Esophagus (tissue), 2 donors: ENCODE measurements around the gene CAV2. TPM values are rescaled to one million over a fixed set of nuclear protein-coding genes. Genes with fewer than 3 reads are reported as not detected.

Experiments used
- H3K27ac ChIP-seq, 2 donors: one replicate each; pipeline ENCODE4 v1.5.1; 2013; ENCODE audit warnings: low read depth in 2 of 2, mild to moderate bottlenecking in 2 of 2, inconsistent platforms in 1 of 2, low read length in 1 of 2, moderate library complexity in 1 of 2
- H3K27me3 ChIP-seq, 2 donors: one replicate each; pipeline ENCODE4 v1.6.1; 2013; ENCODE audit warnings: low read length in 2 of 2, control low read depth in 1 of 2, mild to moderate bottlenecking in 1 of 2; ENCODE audit not compliant: insufficient read depth in 2 of 2, control insufficient read depth in 1 of 2
- H3K36me3 ChIP-seq, 2 donors: one replicate each; pipeline ENCODE4 v1.6.1; 2013; ENCODE audit warnings: low read length in 1 of 2; ENCODE audit not compliant: control insufficient read depth in 2 of 2, insufficient read depth in 2 of 2
- H3K4me1 ChIP-seq, 2 donors: one replicate each; pipeline ENCODE4 v1.6.1; 2013; ENCODE audit warnings: low read length in 1 of 2; ENCODE audit not compliant: control insufficient read depth in 2 of 2, insufficient read depth in 2 of 2
- H3K4me3 ChIP-seq, 2 donors: one replicate each; pipeline ENCODE4 v1.5.1; 2013; ENCODE audit warnings: low read length in 2 of 2, mild to moderate bottlenecking in 2 of 2, low read depth in 1 of 2, moderate library complexity in 1 of 2
- H3K9me3 ChIP-seq, 2 donors: one replicate each; pipeline ENCODE4 v1.6.1; 2013; ENCODE audit warnings: mild to moderate bottlenecking in 2 of 2, low read depth in 1 of 2, low read length in 1 of 2, moderate library complexity in 1 of 2; ENCODE audit not compliant: control insufficient read depth in 2 of 2, insufficient read depth in 1 of 2
- WGBS, 2 donors: extraction: QIAGEN DNeasy Blood & Tissue Kit; methylation state at CpG; one replicate each; pipeline ENCODE4 v1.1.7; 2013; 5-methylcytosine and 5-hydroxymethylcytosine counted together
- polyA plus RNA-seq, 2 donors: library from polyadenylated mRNA; stranded (reverse); fragments of 200-250 nt; gene quantifications; one replicate each; pipeline ENCODE4 v1.2.3, GENCODE V29; 2013
- donor health status: healthy with polysubstance abuse.
- donor health status: Bipolar disorder and iron deficiency.

The CAV2 gene
- polyA plus RNA-seq, 2 donors = 13.9 to 25.1 TPM

- Histone ChIP-seq H3K4me3 (peak overlapping the region in 1 of 2 donors; percentile 70), H3K27ac (peak overlapping the region in 1 of 2 donors; percentile 15), H3K4me1 (peaks cover 0 to 6% of the 10 kb centered on the region in 2 donors), H3K27me3 (no peaks in the 10 kb centered on the region), H3K36me3 (no peaks in the 10 kb centered on the region), H3K9me3 (no peaks in the 10 kb centered on the region)
- 38 to 40% methylated on average over 3 of the region's 3 CpGs for WGBS, 2 donors
These were observed 28.0 kb downstream of the CAV2 start for GRCh38 chr7:116527521-116527920.

- Histone ChIP-seq H3K36me3 (no peaks in the 10 kb centered on the region), H3K9me3 (no peaks in the 10 kb centered on the region), H3K27me3 (no peaks in the 10 kb centered on the region), H3K4me1 (peaks cover 0 to 6% of the 10 kb centered on the region in 2 donors), H3K27ac (peak overlapping the region; percentile 11 to 36), H3K4me3 (peak overlapping the region in 1 of 2 donors; percentile 70)
- WGBS, 2 donors = 35 to 43% methylated on average over 3 of the region's 3 CpGs
These were observed 28.7 kb downstream of the CAV2 start for GRCh38 chr7:116528008-116528789.

GRCh38 chr7:116529250-116529649 lies 29.7 kb downstream of the CAV2 start:
- Histone ChIP-seq H3K27me3 (no peaks in the 10 kb centered on the region), H3K36me3 (no peaks in the 10 kb centered on the region), H3K27ac (no peak overlapping the region), H3K4me3 (no peak overlapping the region), H3K4me1 (peaks cover 0 to 6% of the 10 kb centered on the region in 2 donors), H3K9me3 (no peaks in the 10 kb centered on the region)
- 30 to 49% methylated on average over 1 of the region's 1 CpG for WGBS, 2 donors

GRCh38 chr7:116530107-116530820 lies 30.7 kb downstream of the CAV2 start:
- Histone ChIP-seq H3K36me3 (no peaks in the 10 kb centered on the region), H3K27ac (no peak overlapping the region), H3K9me3 (no peaks in the 10 kb centered on the region), H3K27me3 (no peaks in the 10 kb centered on the region), H3K4me1 (peaks cover 0 to 3% of the 10 kb centered on the region in 2 donors), H3K4me3 (no peak overlapping the region)
- 50 to 65% methylated on average over 3 of the region's 3 CpGs for WGBS, 2 donors

- Histone ChIP-seq H3K27ac (no peak overlapping the region), H3K4me1 (no peaks in the 10 kb centered on the region), H3K36me3 (peaks cover 0 to 5% of the 10 kb centered on the region in 2 donors), H3K27me3 (no peaks in the 10 kb centered on the region), H3K4me3 (no peak overlapping the region), H3K9me3 (no peaks in the 10 kb centered on the region)
- 76 to 80% methylated on average over 3 of the region's 3 CpGs for WGBS, 2 donors
These were observed 32.7 kb downstream of the CAV2 start for GRCh38 chr7:116532102-116532688.

- no peaks in the 10 kb centered on the region for H3K27me3 ChIP-seq
- H3K4me1 ChIP-seq = no peaks in the 10 kb centered on the region
- 75 to 80% methylated on average over 2 of the region's 2 CpGs for WGBS, 2 donors
- no peaks in the 10 kb centered on the region for H3K9me3 ChIP-seq
- H3K4me3 ChIP-seq = no peak overlapping the region
- H3K36me3 ChIP-seq = peaks cover 0 to 7% of the 10 kb centered on the region in 2 donors
- no peak overlapping the region for H3K27ac ChIP-seq
These were observed 35.3 kb downstream of the CAV2 start for GRCh38 chr7:116534790-116535189.

GRCh38 chr7:116535416-116535815 lies 35.9 kb downstream of the CAV2 start:
- Histone ChIP-seq H3K27ac (no peak overlapping the region), H3K4me1 (no peaks in the 10 kb centered on the region), H3K4me3 (no peak overlapping the region), H3K27me3 (no peaks in the 10 kb centered on the region), H3K9me3 (no peaks in the 10 kb centered on the region), H3K36me3 (peaks cover 0 to 7% of the 10 kb centered on the region in 2 donors)
- 67 to 79% methylated on average over 1 of the region's 1 CpG for WGBS, 2 donors

GRCh38 chr7:116538138-116538537 lies 38.6 kb downstream of the CAV2 start:
- H3K4me3 ChIP-seq = no peak overlapping the region
- 57 to 75% methylated on average over 2 of the region's 2 CpGs for WGBS, 2 donors
- H3K27me3 ChIP-seq = no peaks in the 10 kb centered on the region
- H3K4me1 ChIP-seq = no peaks in the 10 kb centered on the region
- H3K9me3 ChIP-seq = no peaks in the 10 kb centered on the region
- H3K36me3 ChIP-seq = peaks cover 0 to 7% of the 10 kb centered on the region in 2 donors
- H3K27ac ChIP-seq = no peak overlapping the region

GRCh38 chr7:116539879-116540278 lies 40.3 kb downstream of the CAV2 start:
- H3K4me1 ChIP-seq = no peaks in the 10 kb centered on the region
- 86 to 88% methylated on average over 3 of the region's 3 CpGs for WGBS, 2 donors
- H3K36me3 ChIP-seq = peaks cover 0 to 7% of the 10 kb centered on the region in 2 donors
- H3K27me3 ChIP-seq = no peaks in the 10 kb centered on the region
- no peaks in the 10 kb centered on the region for H3K9me3 ChIP-seq
- no peak overlapping the region for H3K4me3 ChIP-seq
- no peak overlapping the region for H3K27ac ChIP-seq
